GM12801 (cell line): ENCODE data around the gene RNF25.

Source experiments
- TF ChIP-seq, protein P1 (sequence below): IDR thresholded peaks from one replicate; pipeline ENCODE4 v1.5.1; 2011; ENCODE audit warnings: control low read depth; ENCODE audit not compliant: insufficient read length; ENCODE audit errors: extremely low read depth

The RNF25 gene

DNA sequence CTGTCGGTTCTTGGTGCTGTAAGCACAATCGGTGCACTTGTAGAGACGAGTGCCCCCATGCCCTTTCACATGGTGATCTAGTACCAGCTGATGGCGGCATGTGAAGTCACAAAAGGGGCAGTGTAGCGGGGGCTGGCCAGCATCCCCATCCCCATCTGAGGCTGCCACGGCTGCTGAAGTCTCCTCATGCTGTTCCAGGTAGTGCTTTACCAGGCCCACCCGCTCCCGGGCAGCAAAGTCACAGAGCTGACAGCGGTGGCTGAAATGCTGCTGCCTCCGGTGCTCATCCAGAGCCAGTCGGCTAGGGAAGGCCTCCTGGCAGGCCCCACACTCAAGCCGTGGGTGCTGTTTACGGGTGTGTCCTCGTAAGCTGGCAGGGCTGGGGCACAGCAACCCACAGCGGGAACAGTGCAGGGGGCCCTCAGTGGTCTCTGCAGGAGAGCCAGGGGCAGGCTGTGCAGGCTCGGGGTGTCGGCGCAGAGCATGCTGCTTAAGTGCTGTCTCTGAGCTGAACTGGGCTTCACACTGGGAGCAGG lies 29.6 kb downstream of the RNF25 start:
- TF ChIP-seq, protein P1, sequence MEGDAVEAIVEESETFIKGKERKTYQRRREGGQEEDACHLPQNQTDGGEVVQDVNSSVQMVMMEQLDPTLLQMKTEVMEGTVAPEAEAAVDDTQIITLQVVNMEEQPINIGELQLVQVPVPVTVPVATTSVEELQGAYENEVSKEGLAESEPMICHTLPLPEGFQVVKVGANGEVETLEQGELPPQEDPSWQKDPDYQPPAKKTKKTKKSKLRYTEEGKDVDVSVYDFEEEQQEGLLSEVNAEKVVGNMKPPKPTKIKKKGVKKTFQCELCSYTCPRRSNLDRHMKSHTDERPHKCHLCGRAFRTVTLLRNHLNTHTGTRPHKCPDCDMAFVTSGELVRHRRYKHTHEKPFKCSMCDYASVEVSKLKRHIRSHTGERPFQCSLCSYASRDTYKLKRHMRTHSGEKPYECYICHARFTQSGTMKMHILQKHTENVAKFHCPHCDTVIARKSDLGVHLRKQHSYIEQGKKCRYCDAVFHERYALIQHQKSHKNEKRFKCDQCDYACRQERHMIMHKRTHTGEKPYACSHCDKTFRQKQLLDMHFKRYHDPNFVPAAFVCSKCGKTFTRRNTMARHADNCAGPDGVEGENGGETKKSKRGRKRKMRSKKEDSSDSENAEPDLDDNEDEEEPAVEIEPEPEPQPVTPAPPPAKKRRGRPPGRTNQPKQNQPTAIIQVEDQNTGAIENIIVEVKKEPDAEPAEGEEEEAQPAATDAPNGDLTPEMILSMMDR: no peak

GRCh38 chr2:218638372-218638771 lies 33.4 kb downstream of the RNF25 start:
- TF ChIP-seq, protein P1: no peak

DNA sequence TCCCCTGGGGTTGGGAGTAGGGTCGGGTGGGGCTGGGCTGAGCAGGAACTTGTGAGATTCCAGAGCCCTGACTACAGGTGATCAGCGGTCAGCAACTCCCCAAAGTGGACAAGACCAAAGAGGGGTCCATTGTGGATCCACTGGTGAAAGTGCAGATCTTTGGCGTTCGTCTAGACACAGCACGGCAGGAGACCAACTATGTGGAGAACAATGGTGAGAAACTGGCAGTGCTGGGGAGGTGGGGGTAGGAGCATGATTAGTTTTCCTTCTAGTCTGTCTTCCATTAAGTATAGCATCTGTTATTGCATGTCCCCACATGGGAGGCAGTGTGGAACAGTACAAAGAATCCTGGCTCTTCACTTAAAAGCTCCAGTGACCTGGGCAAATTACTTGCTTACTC lies 36.1 kb downstream of the RNF25 start:
- TF ChIP-seq, protein P1: no peak

- TF ChIP-seq, protein P1: no peak
Measured at GRCh38 chr2:218631837-218632236, 40.0 kb downstream of the RNF25 start.

- TF ChIP-seq, protein P1: no peak
Measured at GRCh38 chr2:218627939-218628338, 43.9 kb downstream of the RNF25 start.

DNA sequence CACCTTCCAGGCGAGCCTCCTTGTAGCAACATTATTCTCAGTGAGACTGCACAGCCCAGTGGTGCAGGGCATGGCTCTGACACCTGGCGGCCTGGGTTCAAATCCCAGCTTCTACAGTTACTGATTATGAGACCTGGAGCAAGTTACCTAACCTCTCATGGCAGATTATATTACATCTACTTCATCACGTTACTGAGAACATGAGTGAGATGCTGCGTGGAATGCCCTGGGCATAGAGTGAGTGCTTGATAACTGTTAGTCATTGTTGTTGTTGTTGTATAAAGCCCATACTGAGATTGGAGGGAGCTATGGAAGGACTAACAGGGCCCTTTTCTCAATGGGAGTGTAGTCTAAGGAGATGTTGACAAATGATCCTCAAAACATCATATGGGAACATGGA lies 45.4 kb downstream of the RNF25 start:
- TF ChIP-seq, protein P1: no peak

- TF ChIP-seq, protein P1: no peak
Measured at GRCh38 chr2:218623366-218623705, 48.5 kb downstream of the RNF25 start.
